ENCODE data around the gene AQP9. TPM values are rescaled to one million over a fixed set of nuclear protein-coding genes. Genes with fewer than 3 reads are reported as not detected.

AQP9 gene
- total RNA-seq, 1 donor from 2014 or later, result 60.3 TPM

- no peaks in the 10 kb centered on the region for H3K36me3 ChIP-seq
- intact Hi-C loops (cut with DNase I), result no loop called here
- H3K4me3 ChIP-seq, result no peak overlapping the region
- no peak for DNase-seq
- no peak for TF ChIP-seq CTCF (IDR thresholded peaks at IDR 0.05)
- H3K9me3 ChIP-seq, result no peaks in the 10 kb centered on the region
- no peak for ATAC-seq
- peaks cover 3% of the 10 kb centered on the region for H3K4me1 ChIP-seq
- H3K27ac ChIP-seq, result no peak overlapping the region
- H3K27me3 ChIP-seq (ENCODE audit: low read depth), result peaks cover 7% of the 10 kb centered on the region
Observed at GRCh38 chr15:58134886-58135285, 3.3 kb upstream of the AQP9 start.

- DNase-seq (no peak), ATAC-seq (no peak)
- intact Hi-C loops (cut with DNase I), result no loop called here
- no peak overlapping the region for H3K4me3 ChIP-seq
- H3K9me3 ChIP-seq, result no peaks in the 10 kb centered on the region
- H3K36me3 ChIP-seq, result no peaks in the 10 kb centered on the region
- H3K27me3 ChIP-seq (ENCODE audit: low read depth), result peaks cover 7% of the 10 kb centered on the region
- peaks cover 3% of the 10 kb centered on the region for H3K4me1 ChIP-seq
- no peak overlapping the region for H3K27ac ChIP-seq
- no peak for TF ChIP-seq CTCF (IDR thresholded peaks at IDR 0.05)
Observed at GRCh38 chr15:58135511-58136174, 2.5 kb upstream of the AQP9 start.

- peaks cover 6% of the 10 kb centered on the region for H3K4me1 ChIP-seq
- TF ChIP-seq CTCF (IDR thresholded peaks at IDR 0.05), result no peak
- H3K9me3 ChIP-seq, result no peaks in the 10 kb centered on the region
- no peaks in the 10 kb centered on the region for H3K36me3 ChIP-seq
- ATAC-seq (no peak), DNase-seq (no peak)
- H3K27ac ChIP-seq, result no peak overlapping the region
- H3K4me3 ChIP-seq, result no peak overlapping the region
- peaks cover 7% of the 10 kb centered on the region for H3K27me3 ChIP-seq (ENCODE audit: low read depth)
- intact Hi-C loops (cut with DNase I), result no loop called here
Observed at GRCh38 chr15:58136731-58137130, 1.4 kb upstream of the AQP9 start.

GRCh38 chr15:58137686-58138085 is 495 bp upstream of the AQP9 start:
- intact Hi-C loops (cut with DNase I), result no loop called here
- Histone ChIP-seq H3K36me3 (no peaks in the 10 kb centered on the region), H3K9me3 (no peaks in the 10 kb centered on the region), H3K4me3 (no peak overlapping the region), H3K4me1 (peaks cover 6% of the 10 kb centered on the region), H3K27me3 (ENCODE audit: low read depth) (peaks cover 7% of the 10 kb centered on the region), H3K27ac (no peak overlapping the region)
- ATAC-seq (no peak), DNase-seq (no peak)
- no peak for TF ChIP-seq CTCF (IDR thresholded peaks at IDR 0.05)

- DNase-seq, result no peak
- peak; percentile 33 to 45 for ATAC-seq
- TF ChIP-seq CTCF (IDR thresholded peaks at IDR 0.05), result no peak
- Histone ChIP-seq H3K4me1 (peaks cover 6% of the 10 kb centered on the region), H3K4me3 (peak overlapping the region; percentile 40), H3K27ac (peak overlapping the region; percentile 54), H3K9me3 (no peaks in the 10 kb centered on the region), H3K36me3 (no peaks in the 10 kb centered on the region), H3K27me3 (ENCODE audit: low read depth) (no peaks in the 10 kb centered on the region)
- intact Hi-C loops (cut with DNase I), result no loop called here
Observed at GRCh38 chr15:58139276-58139988, 1.3 kb downstream of the AQP9 start.
